ENCODE results near the gene DICER1.
A peak's percentile ranks its signal among the peaks of the same experiment; 100 is the strongest.

The DICER1 gene

GRCh38 chr14:95119336-95119735 is 38.0 kb downstream of the DICER1 start:
- no peak for DNase-seq

- no peak for DNase-seq
These were observed 39.2 kb downstream of the DICER1 start for GRCh38 chr14:95117937-95118721.

GRCh38 chr14:95113476-95113875 is 43.9 kb downstream of the DICER1 start:
- DNase-seq = no peak

- DNase-seq = no peak
These were observed 45.7 kb downstream of the DICER1 start for GRCh38 chr14:95111507-95112164.

- DNase-seq = no peak
These were observed 47.2 kb downstream of the DICER1 start for GRCh38 chr14:95110178-95110577.

GRCh38 chr14:95107711-95108110 is 49.6 kb downstream of the DICER1 start:
- no peak for DNase-seq

- DNase-seq = peak; percentile 52
These were observed 50.4 kb downstream of the DICER1 start for GRCh38 chr14:95106971-95107370.

GRCh38 chr14:95104911-95105310 is 52.4 kb downstream of the DICER1 start:
- DNase-seq = no peak

- no peak for DNase-seq
These were observed 54.7 kb downstream of the DICER1 start for GRCh38 chr14:95102680-95103044.

GRCh38 chr14:95101736-95102679 is 55.3 kb downstream of the DICER1 start:
- DNase-seq = no peak

- DNase-seq = peak; percentile 68
These were observed 58.2 kb downstream of the DICER1 start for GRCh38 chr14:95098984-95099599.

GRCh38 chr14:95097385-95097784 is 59.9 kb downstream of the DICER1 start:
- no peak for DNase-seq

GRCh38 chr14:95096476-95096875 is 60.9 kb downstream of the DICER1 start:
- no peak for DNase-seq

- no peak for DNase-seq
These were observed 61.3 kb downstream of the DICER1 start for GRCh38 chr14:95095996-95096395.

- no peak for DNase-seq
These were observed 64.6 kb downstream of the DICER1 start for GRCh38 chr14:95092723-95093122.

GRCh38 chr14:95091581-95091980 is 65.7 kb downstream of the DICER1 start:
- no peak for DNase-seq

- DNase-seq = no peak
These were observed 68.7 kb downstream of the DICER1 start for GRCh38 chr14:95088665-95089064.

GRCh38 chr14:95087619-95088018 is 69.7 kb downstream of the DICER1 start:
- DNase-seq = no peak

- no peak for DNase-seq
These were observed 72.0 kb downstream of the DICER1 start for GRCh38 chr14:95085321-95085720.

GRCh38 chr14:95078867-95079266 is 78.5 kb downstream of the DICER1 start:
- no peak for DNase-seq

GRCh38 chr14:95077345-95077744 is 80.0 kb downstream of the DICER1 start:
- DNase-seq = no peak

- no peak for DNase-seq
These were observed 81.5 kb downstream of the DICER1 start for GRCh38 chr14:95075789-95076188.

GRCh38 chr14:95073947-95074346 is 83.4 kb downstream of the DICER1 start:
- no peak for DNase-seq

All from suppressor macrophage treated with lipopolysaccharide for 4 hours (primary cell).